OCI-LY7 (cell line): ENCODE data around the gene RAX.

Source experiments
- EZH2phosphoT487 ChIP-seq: fragments of 200-600 bp; sonication (generic); IDR thresholded peaks from 2 replicates; pipeline ENCODE4 v1.6.1; 2018; ENCODE audit warnings: low read depth, borderline replicate concordance, mild to moderate bottlenecking, mixed run types, antibody characterized with exemption, low read length, moderate library complexity, mixed read lengths
- TF ChIP-seq, protein P1 (sequence below): fragments of 200-600 bp; sonication (generic); conservative IDR thresholded peaks from 2 replicates; pipeline ENCODE4 v1.5.1; 2014; ENCODE audit warnings: mild to moderate bottlenecking, antibody characterized with exemption, low read length, moderate library complexity, mixed read lengths

DNA sequence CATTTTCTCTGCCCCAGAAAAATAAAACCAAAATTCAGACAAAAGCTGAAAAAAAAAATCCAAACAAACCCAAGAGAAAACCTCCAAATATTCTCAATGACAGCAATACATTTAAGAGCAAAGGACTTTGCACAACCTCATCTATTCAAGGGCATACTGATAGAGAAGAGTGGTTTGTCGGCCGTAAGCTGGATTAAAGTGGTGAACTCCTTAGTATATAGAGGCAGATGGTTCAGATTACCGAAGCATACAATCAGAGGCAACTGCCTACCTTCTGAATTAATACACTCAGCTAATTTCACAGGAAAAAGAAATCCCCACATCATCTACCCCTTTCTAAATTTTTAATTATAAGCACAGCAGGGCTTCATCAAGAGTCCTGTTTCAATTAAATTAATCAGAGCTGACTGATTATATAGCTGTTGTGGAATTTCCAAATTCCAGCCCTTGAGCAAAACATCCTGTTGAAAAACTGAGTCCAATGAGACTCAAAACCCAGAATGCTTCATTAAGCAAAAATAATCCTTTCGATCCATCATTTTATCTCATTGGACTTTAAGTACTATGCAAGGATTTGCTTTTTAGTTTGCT lies 45.3 kb upstream of the RAX start, which contains the start of gene CPLX4:
- TF ChIP-seq, protein P1, sequence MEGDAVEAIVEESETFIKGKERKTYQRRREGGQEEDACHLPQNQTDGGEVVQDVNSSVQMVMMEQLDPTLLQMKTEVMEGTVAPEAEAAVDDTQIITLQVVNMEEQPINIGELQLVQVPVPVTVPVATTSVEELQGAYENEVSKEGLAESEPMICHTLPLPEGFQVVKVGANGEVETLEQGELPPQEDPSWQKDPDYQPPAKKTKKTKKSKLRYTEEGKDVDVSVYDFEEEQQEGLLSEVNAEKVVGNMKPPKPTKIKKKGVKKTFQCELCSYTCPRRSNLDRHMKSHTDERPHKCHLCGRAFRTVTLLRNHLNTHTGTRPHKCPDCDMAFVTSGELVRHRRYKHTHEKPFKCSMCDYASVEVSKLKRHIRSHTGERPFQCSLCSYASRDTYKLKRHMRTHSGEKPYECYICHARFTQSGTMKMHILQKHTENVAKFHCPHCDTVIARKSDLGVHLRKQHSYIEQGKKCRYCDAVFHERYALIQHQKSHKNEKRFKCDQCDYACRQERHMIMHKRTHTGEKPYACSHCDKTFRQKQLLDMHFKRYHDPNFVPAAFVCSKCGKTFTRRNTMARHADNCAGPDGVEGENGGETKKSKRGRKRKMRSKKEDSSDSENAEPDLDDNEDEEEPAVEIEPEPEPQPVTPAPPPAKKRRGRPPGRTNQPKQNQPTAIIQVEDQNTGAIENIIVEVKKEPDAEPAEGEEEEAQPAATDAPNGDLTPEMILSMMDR, result no peak
- TF ChIP-seq EZH2phosphoT487, result no peak
